Gastrocnemius medialis (tissue), 4 donors: ENCODE measurements around the gene RNF181. TPM values are rescaled to one million over a fixed set of nuclear protein-coding genes. Genes with fewer than 3 reads are reported as not detected.
"Not testable (repeated sequence)": the region's sequence is repeated elsewhere in the genome, so short reads cannot be mapped to it uniquely, and the experiment has no call there.

Experiments used
- ATAC-seq, 2 donors: fragments of 150-250 bp; one replicate each; pipeline ENCODE4 v1.9.1; 2016
- DNase-seq, 2 donors: peaks; one replicate each; pipeline ENCODE4 v3.0.0-alpha.2; 2019
- H3K27ac ChIP-seq, 4 donors: fragments of 200-600 bp; sonication (generic); 1 replicate in 1 of 4; 2 replicates in 3 of 4; pipeline ENCODE4 v1.5.1; 2016 to 2018; ENCODE audit warnings: mild to moderate bottlenecking in 2 of 4, moderate library complexity in 1 of 4
- H3K27me3 ChIP-seq, 3 donors: fragments of 200-600 bp; sonication (generic) in 2 of 3; 1 replicate in 1 of 3; 2 replicates in 2 of 3; pipeline versions ENCODE4 v1.5.1 to v1.6.0; 2016 to 2019; ENCODE audit warnings: mild to moderate bottlenecking in 1 of 3, moderate library complexity in 1 of 3
- H3K36me3 ChIP-seq, 2 donors: fragments of 200-600 bp; sonication (generic) in 1 of 2; one replicate each; pipeline ENCODE4 v1.5.1; 2017 to 2018
- H3K4me1 ChIP-seq, 2 donors: fragments of 200-600 bp; sonication (generic) in 1 of 2; one replicate each; pipeline ENCODE4 v1.5.1; 2016 to 2017; ENCODE audit warnings: mild to moderate bottlenecking in 2 of 2
- H3K4me3 ChIP-seq, 4 donors: fragments of 200-600 bp; sonication (generic) in 3 of 4; 1 replicate in 1 of 4; 2 replicates in 3 of 4; pipeline ENCODE4 v1.5.1; 2016 to 2019; ENCODE audit warnings: mild to moderate bottlenecking in 2 of 4
- H3K9me3 ChIP-seq, 3 donors: fragments of 200-600 bp; sonication (generic) in 2 of 3; 1 replicate in 1 of 3; 2 replicates in 2 of 3; pipeline ENCODE4 v1.5.1; 2016 to 2019
- POLR2A ChIP-seq, 2 donors: fragments of 450-650 bp; IDR thresholded peaks; one replicate each; pipeline ENCODE4 v1.6.1; 2017; ENCODE audit warnings: antibody characterized with exemption in 2 of 2, mild to moderate bottlenecking in 2 of 2, moderate library complexity in 2 of 2
- in situ Hi-C, 4 donors: fragments of 200-750 bp; cut with MboI; loops; one replicate each; pipeline versions ENCODE4 v1.15.0 to v1.8.0; 2017; ENCODE audit warnings: low sequenced_read_pairs in 4 of 4
- intact Hi-C: fragments of 100-400 bp; cut with DNase I; formaldehyde crosslinking; loops from one replicate; pipeline ENCODE4 v1.15.1; 2023; ENCODE audit warnings: low total_unique reads
- total RNA-seq, 4 donors: library from RNA; depleted of rRNA; stranded (reverse); fragments of >200 nt; gene quantifications; one replicate each; pipeline versions ENCODE4 v1.1.0 to v1.2.3, GENCODE V29; 2016
- TF ChIP-seq, protein P1 (sequence below), 5 experiments: fragments of 450-650 bp in 3 of 5; fragments of 200-600 bp in 2 of 5; sonication (generic) in 2 of 5; IDR thresholded peaks in 4 of 5; conservative IDR thresholded peaks in 1 of 5; 1 replicate in 4 of 5; 2 replicates in 1 of 5; pipeline ENCODE4 v1.5.1; 2016 to 2019; ENCODE audit warnings: antibody characterized with exemption in 5 of 5, mild to moderate bottlenecking in 3 of 5, moderate library complexity in 3 of 5

RNF181 gene
- total RNA-seq, 4 donors from 2014 or later = 207 to 235 (median 215) TPM

DNA sequence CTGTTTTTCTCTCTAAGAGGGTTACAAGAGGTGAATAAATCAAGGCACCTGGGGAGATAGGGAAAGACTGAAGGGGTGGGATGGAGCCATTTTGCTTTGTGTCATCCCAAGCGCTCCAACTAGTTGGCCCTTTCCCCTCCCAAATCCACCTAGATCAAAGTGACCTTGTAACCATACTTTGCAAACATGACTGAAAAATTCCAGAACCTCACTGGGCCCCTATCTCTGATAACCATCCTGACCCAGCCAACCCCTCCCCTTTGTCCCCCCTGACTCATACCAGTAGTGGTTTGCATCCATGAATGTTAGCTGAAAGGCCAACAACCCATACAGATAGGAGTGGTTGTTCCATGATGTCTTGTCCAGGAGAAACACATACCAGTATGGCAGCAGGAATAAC, 37.4 kb upstream of the RNF181 start:
- no peak for ATAC-seq
- H3K4me1 ChIP-seq = peaks cover 22 to 24% of the 10 kb centered on the region in 2 donors
- intact Hi-C loops = no loop called here
- TF ChIP-seq, protein P1, sequence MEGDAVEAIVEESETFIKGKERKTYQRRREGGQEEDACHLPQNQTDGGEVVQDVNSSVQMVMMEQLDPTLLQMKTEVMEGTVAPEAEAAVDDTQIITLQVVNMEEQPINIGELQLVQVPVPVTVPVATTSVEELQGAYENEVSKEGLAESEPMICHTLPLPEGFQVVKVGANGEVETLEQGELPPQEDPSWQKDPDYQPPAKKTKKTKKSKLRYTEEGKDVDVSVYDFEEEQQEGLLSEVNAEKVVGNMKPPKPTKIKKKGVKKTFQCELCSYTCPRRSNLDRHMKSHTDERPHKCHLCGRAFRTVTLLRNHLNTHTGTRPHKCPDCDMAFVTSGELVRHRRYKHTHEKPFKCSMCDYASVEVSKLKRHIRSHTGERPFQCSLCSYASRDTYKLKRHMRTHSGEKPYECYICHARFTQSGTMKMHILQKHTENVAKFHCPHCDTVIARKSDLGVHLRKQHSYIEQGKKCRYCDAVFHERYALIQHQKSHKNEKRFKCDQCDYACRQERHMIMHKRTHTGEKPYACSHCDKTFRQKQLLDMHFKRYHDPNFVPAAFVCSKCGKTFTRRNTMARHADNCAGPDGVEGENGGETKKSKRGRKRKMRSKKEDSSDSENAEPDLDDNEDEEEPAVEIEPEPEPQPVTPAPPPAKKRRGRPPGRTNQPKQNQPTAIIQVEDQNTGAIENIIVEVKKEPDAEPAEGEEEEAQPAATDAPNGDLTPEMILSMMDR (IDR thresholded peaks at IDR 0.05 in 4 of 5, conservative IDR thresholded peaks at IDR 0.05 in 1 of 5) = no peak
- no peak for TF ChIP-seq POLR2A (IDR thresholded peaks at IDR 0.05)
- in situ Hi-C loops = loop anchor here in 1 of 4 donors (5.0 kb wide), 1 partner anchor 136 kb away; no protein-coding TSS in a partner anchor
- no peak overlapping the region for H3K27ac ChIP-seq
- peaks cover 0 to 42% of the 10 kb centered on the region in 2 donors for H3K36me3 ChIP-seq
- H3K4me3 ChIP-seq = no peak overlapping the region
- no peaks in the 10 kb centered on the region for H3K27me3 ChIP-seq
- H3K9me3 ChIP-seq = no peaks in the 10 kb centered on the region
- no peak for DNase-seq

DNA sequence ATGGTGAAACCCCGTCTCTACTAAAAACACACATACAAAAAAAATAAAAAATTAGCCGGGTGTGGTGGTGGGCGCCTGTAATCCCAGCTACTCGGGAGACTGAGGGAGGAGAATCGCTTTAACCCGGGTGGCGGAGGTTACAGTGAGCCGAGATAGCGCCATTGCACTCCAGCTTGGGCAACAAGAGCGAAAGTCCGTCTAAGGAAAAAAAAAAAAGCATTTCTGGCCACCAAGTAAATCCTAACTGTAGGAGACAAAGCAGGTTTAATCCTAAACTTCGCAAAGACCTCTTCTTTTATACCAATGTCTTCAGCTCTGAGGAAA, 35.2 kb upstream of the RNF181 start:
- DNase-seq, H3K9me3 ChIP-seq, ATAC-seq, in situ Hi-C loops, H3K27me3 ChIP-seq: not testable (repeated sequence)
- Histone ChIP-seq H3K36me3 (peaks cover 0 to 22% of the 10 kb centered on the region in 2 donors), H3K4me3 (peak overlapping the region; percentile 69 to 93 (median 90)), H3K27ac (peak overlapping the region in 3 of 4 donors; percentile 91 to 95 (median 91)), H3K4me1 (peaks cover 22 to 24% of the 10 kb centered on the region in 2 donors)
- intact Hi-C loops = loop anchor here (5.0 kb wide), 1 partner anchor 42 kb away; the partner anchor contains the start of gene TMEM150A

DNA sequence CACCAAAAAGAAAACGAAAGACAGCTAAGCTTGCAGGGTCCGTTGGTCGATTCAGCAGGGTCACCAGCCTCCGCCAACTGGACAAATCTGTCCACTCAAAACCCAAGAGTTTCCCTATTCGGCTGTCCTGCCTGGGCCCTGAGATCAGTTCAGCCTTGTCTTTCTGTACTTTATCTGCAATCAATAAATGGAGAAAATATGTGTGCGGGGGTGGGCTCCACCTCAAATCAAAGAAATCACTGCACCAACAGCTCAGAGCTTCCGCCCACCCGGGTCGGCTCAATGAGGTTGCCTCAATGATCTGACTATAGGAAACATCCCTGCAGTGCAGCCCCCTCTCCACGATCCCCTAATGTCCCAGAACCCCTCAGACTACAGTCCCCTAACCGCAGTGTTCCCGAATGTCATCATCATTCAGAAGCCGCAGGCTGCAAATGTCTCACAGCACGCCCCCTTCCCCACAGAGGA, 34.7 kb upstream of the RNF181 start:
- intact Hi-C loops = loop anchor here (5.0 kb wide), 1 partner anchor 41 kb away; the partner anchor contains the start of gene TMEM150A
- ATAC-seq = peak in 1 of 2 donors; percentile 16
- H3K27ac ChIP-seq = peak overlapping the region; percentile 91 to 95 (median 93)
- H3K4me3 ChIP-seq = peak overlapping the region; percentile 69 to 93 (median 90)
- H3K27me3 ChIP-seq = no peaks in the 10 kb centered on the region
- peaks cover 0 to 20% of the 10 kb centered on the region in 2 donors for H3K36me3 ChIP-seq
- DNase-seq = no peak
- in situ Hi-C loops = no loop called here
- H3K9me3 ChIP-seq = no peaks in the 10 kb centered on the region
- H3K4me1 ChIP-seq = peaks cover 22 to 24% of the 10 kb centered on the region in 2 donors
- no peak for TF ChIP-seq POLR2A (IDR thresholded peaks at IDR 0.05)
- TF ChIP-seq, protein P1 (IDR thresholded peaks at IDR 0.05 in 4 of 5, conservative IDR thresholded peaks at IDR 0.05 in 1 of 5) = no peak

DNA sequence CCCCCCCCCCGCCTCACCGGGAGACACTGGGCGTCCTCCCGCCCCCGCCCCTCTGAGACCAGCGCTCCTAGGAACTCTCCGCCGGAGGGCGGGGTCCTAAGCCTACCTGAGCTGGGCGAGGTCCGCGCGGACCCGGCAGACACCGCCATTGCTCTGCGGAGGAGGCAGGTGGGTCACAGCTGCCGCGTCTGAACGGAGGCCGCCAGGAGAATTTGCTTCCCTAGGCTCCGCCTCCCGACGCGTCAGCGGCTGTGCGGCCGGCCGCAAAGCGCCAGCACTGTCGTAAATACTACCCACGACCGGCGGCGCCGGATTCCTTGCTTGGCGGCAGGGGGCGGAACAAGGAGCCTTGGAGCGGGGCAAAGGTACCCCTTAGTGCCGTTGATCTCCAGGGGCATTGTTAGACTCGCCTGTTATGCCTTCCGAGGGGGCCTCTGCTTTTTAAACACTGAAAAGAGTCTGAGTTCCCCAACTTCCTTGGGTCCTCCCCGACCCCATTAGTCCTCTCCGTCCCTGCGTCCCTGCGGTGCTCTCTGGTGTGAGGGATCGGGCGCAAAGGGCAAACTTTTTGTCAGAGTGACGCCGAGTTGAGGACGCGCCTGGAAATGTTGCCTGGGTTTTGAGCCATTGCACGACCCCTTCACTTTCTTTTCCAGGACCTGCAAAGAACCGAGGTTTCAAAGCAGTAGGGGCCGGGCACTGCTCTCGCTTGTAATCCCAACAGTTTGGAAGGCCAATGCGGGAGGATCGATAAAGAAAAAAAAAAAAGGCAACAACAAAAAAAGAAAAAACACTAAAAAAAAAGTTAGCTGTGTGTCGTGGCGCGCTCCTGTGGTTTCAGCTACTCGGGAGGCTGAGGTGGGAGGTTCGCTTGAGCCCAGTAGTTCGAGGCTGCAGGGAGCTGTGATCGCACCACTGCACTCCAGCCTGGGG, 34.0 kb upstream of the RNF181 start, which contains the start of gene GGCX:
GGCX (minus strand) TSS at position 214 of the 933 bp plus-strand sequence; CDS start at position 149, 65 bp downstream.
- Histone ChIP-seq H3K4me1 (peaks cover 22 to 24% of the 10 kb centered on the region in 2 donors), H3K9me3 (no peaks in the 10 kb centered on the region), H3K4me3 (peak within 1 kb of the TSS; percentile 69 to 93 (median 90)), H3K27ac (peak within 1 kb of the TSS; percentile 91 to 95 (median 93)), H3K36me3 (peaks cover 0 to 13% of the 10 kb centered on the region in 2 donors), H3K27me3 (no peaks in the 10 kb centered on the region)
- intact Hi-C loops = loop anchor here (5.0 kb wide), 1 partner anchor 41 kb away; the partner anchor contains the start of gene TMEM150A
- peak; percentile 90 to 92 for ATAC-seq
- TF ChIP-seq POLR2A (IDR thresholded peaks at IDR 0.05) = peak; percentile 81 to 83
- TF ChIP-seq, protein P1 (IDR thresholded peaks at IDR 0.05 in 4 of 5, conservative IDR thresholded peaks at IDR 0.05 in 1 of 5) = peak in 3 of 5 experiments; percentile 27 to 58 (median 55)
- in situ Hi-C loops = no loop called here
- peak; percentile 90 to 96 for DNase-seq

DNA sequence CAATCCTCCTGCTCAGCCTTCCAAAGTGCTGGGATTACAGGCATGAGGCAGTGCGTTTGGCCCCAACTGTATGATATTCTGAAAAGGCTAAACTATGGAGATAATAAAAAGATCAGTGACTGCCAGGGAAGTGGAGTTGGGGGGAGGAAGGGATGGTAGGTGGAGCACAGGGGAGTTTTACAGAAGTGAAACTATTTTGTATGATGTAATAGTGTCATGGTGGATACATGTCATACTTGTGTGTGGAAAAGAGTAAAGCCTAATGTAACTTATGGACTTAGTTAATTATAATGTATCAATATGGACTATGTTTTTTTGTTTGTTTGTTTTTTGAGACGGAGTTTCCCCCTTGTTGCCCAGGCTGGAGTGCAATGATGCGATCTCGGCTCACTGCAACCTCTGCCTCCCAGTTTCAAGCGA, 31.4 kb upstream of the RNF181 start:
- no peak for ATAC-seq
- peaks cover 22% of the 10 kb centered on the region in 2 donors for H3K4me1 ChIP-seq
- H3K36me3 ChIP-seq = no peaks in the 10 kb centered on the region
- in situ Hi-C loops = no loop called here
- H3K9me3 ChIP-seq = no peaks in the 10 kb centered on the region
- H3K27me3 ChIP-seq = no peaks in the 10 kb centered on the region
- no peak for TF ChIP-seq POLR2A (IDR thresholded peaks at IDR 0.05)
- TF ChIP-seq, protein P1 (IDR thresholded peaks at IDR 0.05 in 4 of 5, conservative IDR thresholded peaks at IDR 0.05 in 1 of 5) = no peak
- no peak overlapping the region for H3K27ac ChIP-seq
- H3K4me3 ChIP-seq = no peak overlapping the region
- intact Hi-C loops = loop anchor here (5.0 kb wide), 1 partner anchor 38 kb away; the partner anchor contains the start of gene TMEM150A
- DNase-seq = no peak
